MM.1S (cell line): ENCODE data around the gene TCF7L2.

ENCODE experiments used
- DNase-seq: peaks from one replicate; pipeline ENCODE4 v3.0.0-alpha.2; 2015
- H2AFZ ChIP-seq: fragments of 300-600 bp; sonication (generic); 2 replicates; pipeline ENCODE4 v1.6.0; 2016; ENCODE audit warnings: antibody characterized with exemption, low read length
- H3F3A ChIP-seq: fragments of 300-600 bp; sonication (generic); 2 replicates; pipeline ENCODE4 v1.6.1; 2016; ENCODE audit warnings: mild to moderate bottlenecking, antibody characterized with exemption, low read length, moderate library complexity, mixed read lengths; ENCODE audit not compliant: insufficient read depth
- H3K27ac ChIP-seq: fragments of 300-600 bp; sonication (generic); 2 replicates; pipeline ENCODE4 v1.5.1; 2016; ENCODE audit warnings: mild to moderate bottlenecking, low read length
- H3K27me3 ChIP-seq: fragments of 300-600 bp; sonication (generic); replicated peaks from 2 replicates; pipeline ENCODE4 v1.6.0; 2016; ENCODE audit warnings: low read length; ENCODE audit not compliant: insufficient read depth
- H3K36me3 ChIP-seq: fragments of 300-600 bp; sonication (generic); replicated peaks from 2 replicates; pipeline ENCODE4 v1.6.1; 2016; ENCODE audit warnings: mild to moderate bottlenecking, low read length, mixed read lengths; ENCODE audit not compliant: insufficient read depth
- H3K4me1 ChIP-seq: fragments of 300-600 bp; sonication (generic); 2 replicates; pipeline ENCODE4 v1.6.1; 2016; ENCODE audit warnings: low read length, mixed read lengths
- H3K4me2 ChIP-seq: fragments of 300-600 bp; sonication (generic); 2 replicates; pipeline ENCODE4 v1.6.0; 2016; ENCODE audit warnings: low read depth, low read length
- H3K4me3 ChIP-seq: fragments of 300-600 bp; sonication (generic); 2 replicates; pipeline ENCODE4 v1.5.1; 2016; ENCODE audit warnings: low read length, mixed read lengths
- H3K79me2 ChIP-seq: fragments of 300-600 bp; sonication (generic); 2 replicates; pipeline ENCODE4 v1.6.1; 2016; ENCODE audit warnings: mixed run types, low read length, mixed read lengths
- H3K9ac ChIP-seq: fragments of 300-600 bp; sonication (generic); 2 replicates; pipeline ENCODE4 v1.6.1; 2016; ENCODE audit warnings: low read length, mixed read lengths
- H3K9me2 ChIP-seq: fragments of 300-600 bp; sonication (generic); replicated peaks from 2 replicates; pipeline ENCODE4 v1.6.1; 2016; ENCODE audit warnings: mild to moderate bottlenecking, low read length, mixed read lengths; ENCODE audit not compliant: insufficient read depth
- H3K9me3 ChIP-seq: fragments of 300-600 bp; sonication (generic); replicated peaks from 2 replicates; pipeline ENCODE4 v1.6.1; 2016; ENCODE audit warnings: mild to moderate bottlenecking, low read length, mixed read lengths; ENCODE audit not compliant: insufficient read depth
- H4K20me1 ChIP-seq: fragments of 300-600 bp; sonication (generic); 2 replicates; pipeline ENCODE4 v1.6.1; 2016; ENCODE audit warnings: mild to moderate bottlenecking, low read length, moderate library complexity, mixed read lengths; ENCODE audit not compliant: insufficient read depth
- EZH2 ChIP-seq: fragments of 300-600 bp; sonication (generic); optimal IDR thresholded peaks from 2 replicates; pipeline ENCODE3; 2017; ENCODE audit warnings: low read depth, mild to moderate bottlenecking, antibody characterized with exemption, low read length, mixed read lengths
- EZH2phosphoT487 ChIP-seq: fragments of 300-600 bp; sonication (generic); IDR thresholded peaks from 2 replicates; pipeline ENCODE4 v1.6.1; 2018; ENCODE audit warnings: antibody characterized with exemption, low read length
- TF ChIP-seq, protein P1 (sequence below): fragments of 300-600 bp; sonication (generic); IDR thresholded peaks from 2 replicates; pipeline ENCODE4 v1.5.1; 2016; ENCODE audit warnings: antibody characterized with exemption, low read length, mixed read lengths

TCF7L2 gene

DNA sequence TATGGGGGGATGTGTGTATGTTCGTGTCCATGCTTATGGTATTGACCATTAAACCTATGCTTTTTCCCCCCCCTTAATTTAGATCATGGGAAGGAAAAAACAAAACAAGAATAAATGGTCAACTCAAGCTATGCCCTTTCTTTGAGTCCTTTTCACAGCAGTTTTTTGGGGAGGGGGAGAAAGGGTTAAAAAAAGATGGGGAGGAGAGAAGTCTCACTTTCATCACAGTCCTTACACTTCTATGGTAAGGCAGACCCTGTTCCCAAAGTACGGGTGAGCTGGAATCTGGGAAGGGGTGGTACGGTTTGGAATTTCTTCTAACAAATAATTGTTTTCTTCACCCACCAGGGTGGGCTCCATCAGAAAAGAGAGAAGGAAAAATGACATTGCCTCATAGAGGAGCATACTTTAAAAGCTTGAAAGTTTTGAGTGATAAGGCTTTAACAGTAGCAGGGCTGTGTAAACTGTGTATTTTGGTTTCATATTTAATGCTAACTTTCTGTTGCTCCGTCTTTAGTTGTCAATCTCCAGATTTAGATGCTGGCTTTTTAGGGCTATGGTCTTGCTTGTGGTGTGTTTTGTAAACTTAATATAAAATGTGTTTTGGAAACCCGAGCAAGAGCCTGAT, 180.1 kb downstream of the TCF7L2 start:
- Histone ChIP-seq H3K9me2 (no peaks in the 10 kb centered on the region), H3F3A (no peaks in the 10 kb centered on the region), H3K36me3 (no peaks in the 10 kb centered on the region), H4K20me1 (no peaks in the 10 kb centered on the region), H3K4me3 (no peak overlapping the region), H3K9ac (no peak overlapping the region), H3K4me1 (no peaks in the 10 kb centered on the region), H3K4me2 (no peak overlapping the region), H3K27ac (no peak overlapping the region), H3K79me2 (no peaks in the 10 kb centered on the region), H3K27me3 (peaks cover 7% of the 10 kb centered on the region; the same call in 1 of the 2 replicates), H3K9me3 (no peaks in the 10 kb centered on the region), H2AFZ (no peak overlapping the region)
- TF ChIP-seq, protein P1, sequence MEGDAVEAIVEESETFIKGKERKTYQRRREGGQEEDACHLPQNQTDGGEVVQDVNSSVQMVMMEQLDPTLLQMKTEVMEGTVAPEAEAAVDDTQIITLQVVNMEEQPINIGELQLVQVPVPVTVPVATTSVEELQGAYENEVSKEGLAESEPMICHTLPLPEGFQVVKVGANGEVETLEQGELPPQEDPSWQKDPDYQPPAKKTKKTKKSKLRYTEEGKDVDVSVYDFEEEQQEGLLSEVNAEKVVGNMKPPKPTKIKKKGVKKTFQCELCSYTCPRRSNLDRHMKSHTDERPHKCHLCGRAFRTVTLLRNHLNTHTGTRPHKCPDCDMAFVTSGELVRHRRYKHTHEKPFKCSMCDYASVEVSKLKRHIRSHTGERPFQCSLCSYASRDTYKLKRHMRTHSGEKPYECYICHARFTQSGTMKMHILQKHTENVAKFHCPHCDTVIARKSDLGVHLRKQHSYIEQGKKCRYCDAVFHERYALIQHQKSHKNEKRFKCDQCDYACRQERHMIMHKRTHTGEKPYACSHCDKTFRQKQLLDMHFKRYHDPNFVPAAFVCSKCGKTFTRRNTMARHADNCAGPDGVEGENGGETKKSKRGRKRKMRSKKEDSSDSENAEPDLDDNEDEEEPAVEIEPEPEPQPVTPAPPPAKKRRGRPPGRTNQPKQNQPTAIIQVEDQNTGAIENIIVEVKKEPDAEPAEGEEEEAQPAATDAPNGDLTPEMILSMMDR, result no peak
- TF ChIP-seq EZH2 (no peak), EZH2phosphoT487 (no peak)
- no peak for DNase-seq

GRCh38 chr10:113131613-113132261, 181.7 kb downstream of the TCF7L2 start:
- Histone ChIP-seq H3K4me3 (no peak overlapping the region), H3K9me2 (no peaks in the 10 kb centered on the region), H3K4me2 (no peak overlapping the region), H2AFZ (no peak overlapping the region), H3K4me1 (no peaks in the 10 kb centered on the region), H3K9me3 (no peaks in the 10 kb centered on the region), H3K36me3 (no peaks in the 10 kb centered on the region), H3K9ac (no peak overlapping the region), H3K27ac (no peak overlapping the region), H3K27me3 (peaks cover 7% of the 10 kb centered on the region; the same call in 1 of the 2 replicates), H3K79me2 (no peaks in the 10 kb centered on the region), H4K20me1 (no peaks in the 10 kb centered on the region), H3F3A (no peaks in the 10 kb centered on the region)
- DNase-seq, result no peak
- TF ChIP-seq EZH2 (no peak), EZH2phosphoT487 (no peak)
- TF ChIP-seq, protein P1, result no peak

GRCh38 chr10:113132591-113133121, 182.6 kb downstream of the TCF7L2 start:
- H4K20me1 ChIP-seq, result no peaks in the 10 kb centered on the region
- no peak overlapping the region for H3K4me3 ChIP-seq
- H3F3A ChIP-seq, result no peaks in the 10 kb centered on the region
- no peaks in the 10 kb centered on the region for H3K36me3 ChIP-seq
- no peak overlapping the region for H3K4me2 ChIP-seq
- H3K79me2 ChIP-seq, result no peaks in the 10 kb centered on the region
- no peak overlapping the region for H3K27ac ChIP-seq
- DNase-seq, result no peak
- no peaks in the 10 kb centered on the region for H3K9me2 ChIP-seq
- no peak overlapping the region for H3K9ac ChIP-seq
- H3K9me3 ChIP-seq, result no peaks in the 10 kb centered on the region
- no peaks in the 10 kb centered on the region for H3K4me1 ChIP-seq
- peaks cover 7% of the 10 kb centered on the region; the same call in 1 of the 2 replicates for H3K27me3 ChIP-seq
- no peak overlapping the region for H2AFZ ChIP-seq
- TF ChIP-seq, protein P1, result no peak
- TF ChIP-seq EZH2phosphoT487 (no peak), EZH2 (no peak)
